A549 treated with RU486 at 1 μM for 4 hours (cell line): ENCODE results near the gene GPR32. TPM values are rescaled to one million over a fixed set of nuclear protein-coding genes. Genes with fewer than 3 reads are reported as not detected.

ENCODE experiments used
- total RNA-seq: library from RNA; stranded (reverse); fragments of 200-300 nt; extraction: Qiagen RNA extraction; gene quantifications from 5 replicates; pipeline ENCODE4 v1.2.3, GENCODE V29; 2022; ENCODE audit warnings: low read depth

Gene GPR32, protein sequence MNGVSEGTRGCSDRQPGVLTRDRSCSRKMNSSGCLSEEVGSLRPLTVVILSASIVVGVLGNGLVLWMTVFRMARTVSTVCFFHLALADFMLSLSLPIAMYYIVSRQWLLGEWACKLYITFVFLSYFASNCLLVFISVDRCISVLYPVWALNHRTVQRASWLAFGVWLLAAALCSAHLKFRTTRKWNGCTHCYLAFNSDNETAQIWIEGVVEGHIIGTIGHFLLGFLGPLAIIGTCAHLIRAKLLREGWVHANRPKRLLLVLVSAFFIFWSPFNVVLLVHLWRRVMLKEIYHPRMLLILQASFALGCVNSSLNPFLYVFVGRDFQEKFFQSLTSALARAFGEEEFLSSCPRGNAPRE
- not detected in 5 replicates for total RNA-seq

DNA sequence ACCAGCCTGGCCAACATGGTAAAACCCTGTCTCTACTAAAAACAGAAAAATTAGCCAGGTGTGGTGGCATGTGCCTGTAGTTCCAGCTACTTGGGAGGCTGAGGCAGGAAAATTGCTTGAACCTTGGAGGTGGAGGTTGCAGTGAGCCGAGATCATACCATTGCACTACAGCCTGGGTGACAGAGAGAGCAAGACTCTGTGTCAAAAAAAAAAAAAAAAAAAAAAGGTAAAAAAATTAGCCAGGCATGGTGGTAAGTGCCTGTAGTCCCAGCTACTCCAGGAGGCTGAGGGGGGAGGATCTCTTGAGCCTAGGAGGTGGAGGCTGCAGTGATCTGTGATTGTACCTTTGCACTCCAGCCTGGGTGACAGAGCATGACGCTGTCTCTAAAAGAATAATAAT is at the start of gene GPR32:
TSS of gene GPR32 (plus strand) at position 301 of the 400 bp plus-strand sequence. CDS start 137 bp downstream, outside the sequence.

DNA sequence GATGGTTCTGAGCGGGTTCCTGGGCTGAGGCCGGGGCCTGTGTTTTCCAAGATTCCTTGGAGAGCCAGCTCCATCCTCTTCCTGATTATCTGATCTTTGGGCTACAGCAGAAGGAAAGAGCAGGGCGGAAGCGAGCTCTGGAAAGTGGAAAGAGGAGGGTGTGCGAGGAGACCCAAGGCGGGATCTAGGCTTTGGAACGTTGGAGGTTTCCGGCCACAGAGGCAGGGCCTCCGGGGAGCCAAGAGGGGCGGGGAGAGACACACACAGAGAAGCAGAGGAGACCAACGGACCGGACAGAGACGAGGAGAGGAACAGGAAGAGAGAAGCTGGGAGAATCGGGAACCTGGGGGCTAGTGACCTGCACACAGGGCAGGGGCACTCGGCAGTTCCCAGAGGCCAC is 47.2 kb upstream of the GPR32 start, which contains the start of gene CLEC11A:
TSS of gene CLEC11A (plus strand) at position 296 of the 400 bp plus-strand sequence. CDS start 162 bp downstream, outside the sequence.

DNA sequence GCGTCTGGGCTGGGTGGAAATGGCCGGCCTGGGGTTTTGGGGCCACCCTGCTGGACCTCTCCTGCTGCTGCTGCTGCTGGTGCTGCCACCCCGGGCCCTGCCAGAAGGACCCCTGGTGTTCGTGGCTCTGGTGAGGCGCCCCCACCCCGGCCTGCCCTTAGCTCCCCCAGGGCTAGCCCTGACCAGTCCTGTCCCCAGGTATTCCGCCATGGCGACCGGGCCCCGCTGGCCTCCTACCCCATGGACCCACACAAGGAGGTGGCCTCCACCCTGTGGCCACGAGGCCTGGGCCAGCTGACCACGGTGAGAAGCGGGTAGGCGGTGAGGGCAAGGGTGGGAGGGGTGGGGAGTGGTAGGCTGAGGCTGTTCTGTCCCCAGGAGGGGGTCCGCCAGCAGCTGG is 20.1 kb downstream of the GPR32 start, which contains the start of gene ACP4:
TSS of gene ACP4 (plus strand) at position 20 of the 400 bp plus-strand sequence. CDS start at position 20, 0 bp downstream.

Other genes starting within 250 kb of the GPR32 start
- 0.34 to 0.69 TPM (median 0.47 TPM) in 5 replicates for gene LRRC4B, start 202.0 kb upstream of the GPR32 start, total RNA-seq
- gene SYT3, start 130.6 kb upstream of the GPR32 start, total RNA-seq = 0.22 to 0.83 TPM (median 0.58 TPM) in 5 replicates
- gene C19orf81, start 121.0 kb upstream of the GPR32 start, total RNA-seq = 7.1 to 13.3 TPM (median 9.7 TPM) in 5 replicates
- gene SHANK1, start 50.7 kb upstream of the GPR32 start, total RNA-seq = 0.02 to 0.53 TPM (median 0.16 TPM) in 5 replicates
- 5.8 to 11.0 TPM (median 8.2 TPM) in 5 replicates for gene CLEC11A, start 47.1 kb upstream of the GPR32 start, total RNA-seq
- not detected in 5 replicates for gene ACP4, start 20.0 kb downstream of the GPR32 start, total RNA-seq
- gene KLK1, start 53.3 kb downstream of the GPR32 start, total RNA-seq = 0.08 TPM in 1 of 5 replicates, not detected in the others
- not detected in 5 replicates for gene KLK15, start 63.1 kb downstream of the GPR32 start, total RNA-seq
- not detected in 5 replicates for gene KLK3, start 84.5 kb downstream of the GPR32 start, total RNA-seq
- 0.06 to 0.62 TPM in 2 of 5 replicates, not detected in the others for gene KLK2, start 103.0 kb downstream of the GPR32 start, total RNA-seq
- 0.43 TPM in 1 of 5 replicates, not detected in the others for gene KLK4, start 140.9 kb downstream of the GPR32 start, total RNA-seq
- not detected in 5 replicates for gene KLK5, start 182.6 kb downstream of the GPR32 start, total RNA-seq
- gene KLK6, start 199.1 kb downstream of the GPR32 start, total RNA-seq = 0.17 to 1.4 TPM (median 0.23 TPM) in 5 replicates
- not detected in 5 replicates for gene KLK7, start 213.5 kb downstream of the GPR32 start, total RNA-seq
- gene KLK8, start 231.1 kb downstream of the GPR32 start, total RNA-seq = not detected in 5 replicates
- gene KLK10, start 249.2 kb downstream of the GPR32 start, total RNA-seq = 0.19 to 0.73 TPM (median 0.29 TPM) in 5 replicates